HEK293 (cell line): ENCODE results near the gene HYKK.

ENCODE experiments used
- CTCF ChIA-PET: fragments of 350-600 bp; formaldehyde crosslinking; extraction: SDS; loops from one replicate; lab custom pipeline; 2021; ENCODE audit warnings: antibody characterized with exemption; lab: Yijun Ruan, JAX
- POLR2A ChIA-PET: fragments of 300-600 bp; formaldehyde crosslinking; extraction: SDS; loops from one replicate; lab custom pipeline; 2020; ENCODE audit warnings: antibody characterized with exemption, inconsistent platforms; lab: Yijun Ruan, JAX
- H3K27ac ChIP-seq: fragments of 200-500 bp; sonication (Bioruptor generic); 2 replicates; pipeline ENCODE4 v1.5.1; 2014; ENCODE audit warnings: low read depth, low read length, control low read depth, inconsistent platforms; ENCODE audit errors: extremely low read depth
- H3K36me3 ChIP-seq, 2 experiments: fragments of 200-500 bp in 1 of 2; sonication (Bioruptor generic) in 1 of 2; 1 replicate in 1 of 2; 2 replicates in 1 of 2; pipeline ENCODE4 v1.5.1; 2014 to 2017; ENCODE audit warnings: inconsistent platforms in 2 of 2, low read length in 2 of 2; ENCODE audit not compliant: control insufficient read depth in 2 of 2, insufficient read depth in 1 of 2
- H3K4me1 ChIP-seq: fragments of 200-500 bp; sonication (Bioruptor generic); 2 replicates; pipeline ENCODE4 v1.5.1; 2014; ENCODE audit warnings: mild to moderate bottlenecking, low read length, inconsistent platforms; ENCODE audit not compliant: control insufficient read depth, insufficient read depth
- H3K4me3 ChIP-seq: 2 replicates; pipeline ENCODE4 v1.5.1; 2011; ENCODE audit warnings: low read depth, mild to moderate bottlenecking, control low read depth, low read length, moderate library complexity
- H3K9me3 ChIP-seq: fragments of 200-500 bp; sonication (Bioruptor generic); 2 replicates; pipeline ENCODE4 v1.5.1; 2014; ENCODE audit warnings: low read depth, low read length, inconsistent platforms; ENCODE audit not compliant: control insufficient read depth, insufficient read depth
- EGR2 ChIP-seq: fragments of 450-650 bp; formaldehyde crosslinking; IDR thresholded peaks from 2 replicates; pipeline ENCODE4 v1.5.1; 2016; ENCODE audit warnings: low read depth, missing biosample characterization, missing genetic modification characterization
- OSR2 ChIP-seq: fragments of 450-650 bp; formaldehyde crosslinking; IDR thresholded peaks from 2 replicates; pipeline ENCODE4 v1.5.1; 2016; ENCODE audit warnings: missing biosample characterization, missing genetic modification characterization
- PRDM4 ChIP-seq: fragments of 450-650 bp; formaldehyde crosslinking; IDR thresholded peaks from 2 replicates; pipeline ENCODE4 v1.5.1; 2017; ENCODE audit warnings: missing biosample characterization, missing genetic modification characterization
- PRDM6 ChIP-seq: fragments of 450-650 bp; formaldehyde crosslinking; IDR thresholded peaks from 2 replicates; pipeline ENCODE4 v1.5.1; 2017; ENCODE audit warnings: missing biosample characterization, missing genetic modification characterization
- SCRT1 ChIP-seq: fragments of 450-650 bp; formaldehyde crosslinking; IDR thresholded peaks from 2 replicates; pipeline ENCODE4 v1.5.1; 2016; ENCODE audit warnings: missing biosample characterization, missing genetic modification characterization, borderline replicate concordance
- TRIM28 ChIP-seq: IDR thresholded peaks from 2 replicates; pipeline ENCODE4 v1.6.1; 2011; ENCODE audit warnings: low read length, control low read depth, borderline replicate concordance
- ZBTB10 ChIP-seq: fragments of 450-650 bp; formaldehyde crosslinking; IDR thresholded peaks from 2 replicates; pipeline ENCODE4 v1.5.1; 2016; ENCODE audit warnings: missing biosample characterization, missing genetic modification characterization
- ZBTB17 ChIP-seq: fragments of 450-650 bp; formaldehyde crosslinking; IDR thresholded peaks from 2 replicates; pipeline ENCODE4 v1.5.1; 2016; ENCODE audit warnings: missing biosample characterization, missing genetic modification characterization
- ZBTB26 ChIP-seq: fragments of 450-650 bp; formaldehyde crosslinking; optimal IDR thresholded peaks from 2 replicates; pipeline ENCODE3; 2016; ENCODE audit warnings: missing biosample characterization, mild to moderate bottlenecking, missing genetic modification characterization
- ZNF10 ChIP-seq: fragments of 450-650 bp; formaldehyde crosslinking; IDR thresholded peaks from 2 replicates; pipeline ENCODE4 v1.5.1; 2017; ENCODE audit warnings: missing biosample characterization, missing genetic modification characterization
- ZNF501 ChIP-seq: fragments of 450-650 bp; formaldehyde crosslinking; IDR thresholded peaks from 2 replicates; pipeline ENCODE4 v1.5.1; 2016; ENCODE audit warnings: missing biosample characterization, missing genetic modification characterization
- ZNF529 ChIP-seq: fragments of 450-650 bp; formaldehyde crosslinking; IDR thresholded peaks from 2 replicates; pipeline ENCODE4 v1.5.1; 2017; ENCODE audit warnings: missing genetic modification characterization, missing biosample characterization; ENCODE audit not compliant: insufficient replicate concordance
- ZNF549 ChIP-seq: fragments of 450-650 bp; IDR thresholded peaks from 2 replicates; pipeline ENCODE4 v1.5.1; 2018; ENCODE audit warnings: missing biosample characterization, missing genetic modification characterization, mild to moderate bottlenecking, inconsistent platforms, moderate library complexity
- ZNF626 ChIP-seq: fragments of 450-650 bp; sonication (Bioruptor Pico); formaldehyde crosslinking; IDR thresholded peaks from 2 replicates; pipeline ENCODE4 v1.5.1; 2018; ENCODE audit warnings: missing biosample characterization, missing genetic modification characterization, inconsistent platforms
- ZNF692 ChIP-seq: fragments of 450-650 bp; formaldehyde crosslinking; IDR thresholded peaks from 2 replicates; pipeline ENCODE4 v1.5.1; 2016; ENCODE audit warnings: missing biosample characterization, missing genetic modification characterization

Gene HYKK

GRCh38 chr15:78506971-78507830 lies at the start of gene HYKK (continued):
- TF ChIP-seq EGR2 (tag by site-specific recombination), result no peak
- TF ChIP-seq ZNF501 (tag by site-specific recombination), result peak; percentile 29; the same call in 1 of the 2 replicates
- TF ChIP-seq ZNF626 (tag by site-specific recombination), result no peak

- H3K9me3 ChIP-seq, result no peaks in the 10 kb centered on the region
- TF ChIP-seq ZBTB10 (tag by site-specific recombination), result no peak
- no peak for TF ChIP-seq ZNF529 (tag by site-specific recombination)
- TF ChIP-seq ZBTB17 (tag by site-specific recombination), result no peak
- TF ChIP-seq EGR2 (tag by site-specific recombination), result no peak
- no peak for TF ChIP-seq ZBTB26
- no peak overlapping the region for H3K4me3 ChIP-seq
- ChIA-PET POLR2A (interaction anchor here (1.4 to 1.7 kb wide), 2 partner anchors 23 to 161 kb away, joined by 3 to 5 read pairs; partner anchors contain the start of genes IREB2 and SKIC8), CTCF (interaction anchor here (0.6 to 1.8 kb wide), 8 partner anchors 12 to 558 kb away, joined by 3 to 6 read pairs (median 4); no protein-coding TSS in a partner anchor)
- H3K27ac ChIP-seq, result no peak overlapping the region
- H3K36me3 ChIP-seq, result peaks cover 37 to 43% of the 10 kb centered on the region in 2 experiments
- H3K4me1 ChIP-seq, result peaks cover 24% of the 10 kb centered on the region
These were observed 46.6 kb upstream of the HYKK start for GRCh38 chr15:78460737-78461136.

- CTCF ChIA-PET, result interaction anchor here (0.6 to 1.8 kb wide), 8 partner anchors 13 to 558 kb away, joined by 3 to 6 read pairs (median 4); no protein-coding TSS in a partner anchor
- peaks cover 43 to 48% of the 10 kb centered on the region in 2 experiments for H3K36me3 ChIP-seq
- TF ChIP-seq TRIM28 (no peak), PRDM6 (tag by site-specific recombination) (peak; percentile 8; the same call in 1 of the 2 replicates)
- TF ChIP-seq, all 188 proteins: peak for 1
- Histone ChIP-seq H3K9me3 (no peaks in the 10 kb centered on the region), H3K27ac (no peak overlapping the region), H3K4me1 (peaks cover 18% of the 10 kb centered on the region), H3K4me3 (no peak overlapping the region)
- POLR2A ChIA-PET, result interaction anchor here (1.4 kb wide), 1 partner anchor 162 kb away, joined by 3 read pairs; the partner anchor contains the start of gene SKIC8
These were observed 46.0 kb upstream of the HYKK start for GRCh38 chr15:78461171-78461888.

- H3K36me3 ChIP-seq, result peaks cover 87 to 92% of the 10 kb centered on the region in 2 experiments
- CTCF ChIA-PET, result interaction anchor here (0.6 kb wide), 1 partner anchor 269 kb away, joined by 3 read pairs; no protein-coding TSS in a partner anchor
- TF ChIP-seq ZNF10 (tag by site-specific recombination) (no peak), OSR2 (no peak), SCRT1 (tag by site-specific recombination) (no peak), ZNF549 (tag by site-specific recombination) (no peak), ZNF692 (tag by site-specific recombination) (no peak), PRDM4 (no peak)
These were observed 38.3 kb upstream of the HYKK start for GRCh38 chr15:78469031-78469430.

More at GRCh38 chr15:78469031-78469430, 38.3 kb upstream of the HYKK start:
- POLR2A ChIA-PET, result interaction anchor here (0.6 kb wide), 1 partner anchor 328 kb away, joined by 3 read pairs; no protein-coding TSS in a partner anchor
- no peaks in the 10 kb centered on the region for H3K4me1 ChIP-seq
- H3K4me3 ChIP-seq, result no peak overlapping the region
- H3K9me3 ChIP-seq, result no peaks in the 10 kb centered on the region
- no peak overlapping the region for H3K27ac ChIP-seq
